Bronchial epithelial cell (primary cell): ENCODE data around the gene RIPPLY2. TPM values are rescaled to one million over a fixed set of nuclear protein-coding genes. Genes with fewer than 3 reads are reported as not detected.

ENCODE experiments used
- DNase-seq: peaks from one replicate; pipeline ENCODE4 v3.0.0-alpha.2; 2010; ENCODE audit warnings: low read depth
- FAIRE-seq: peaks from 2 replicates; lab custom pipeline; 2011; peaks lifted over from hg19 to GRCh38; lab: Jason Lieb, UNC
- H3K27me3 ChIP-seq: 2 replicates; pipeline ENCODE4 v1.5.1; 2011; ENCODE audit warnings: low read length; ENCODE audit not compliant: control insufficient read depth, insufficient read depth
- H3K36me3 ChIP-seq: 2 replicates; pipeline ENCODE4 v1.5.1; 2011; ENCODE audit warnings: low read length; ENCODE audit not compliant: control insufficient read depth, insufficient read depth
- H3K4me3 ChIP-seq: 2 replicates; pipeline ENCODE4 v1.5.1; 2011; ENCODE audit warnings: mild to moderate bottlenecking, low read depth, low read length, control low read depth
- total RNA-seq: library from RNA; depleted of rRNA; stranded (reverse); fragments of >200 nt; gene quantifications from 2 replicates; pipeline ENCODE4 v1.2.1, GENCODE V29; 2014
- TF ChIP-seq, protein P1 (sequence below): IDR thresholded peaks from 2 replicates; pipeline ENCODE4 v1.5.1; 2011; ENCODE audit warnings: mild to moderate bottlenecking, moderate library complexity, low read length, control low read depth, inconsistent platforms; ENCODE audit not compliant: insufficient read depth, severe bottlenecking

RIPPLY2 gene
- total RNA-seq, 1 donor from 2014 or later, result not detected

DNA sequence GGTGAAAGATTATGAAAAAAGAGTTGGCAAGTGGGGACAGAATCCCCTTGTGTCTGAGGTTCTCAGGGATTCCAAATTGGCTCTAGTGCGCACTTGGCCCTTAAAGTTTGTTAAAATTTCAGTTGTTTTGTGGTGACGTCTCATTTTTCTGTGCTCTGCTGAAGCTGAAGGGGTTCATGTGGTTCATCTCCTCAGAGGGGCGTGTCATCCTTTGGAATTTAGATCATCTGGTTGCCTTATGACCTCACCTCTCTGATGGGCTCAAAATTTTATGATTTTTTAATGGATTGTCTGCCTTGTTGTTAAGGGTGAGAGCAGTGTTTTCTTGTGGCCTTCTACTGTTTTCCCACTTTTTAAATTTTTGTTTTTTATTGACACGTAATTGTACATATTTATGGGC, 26.6 kb downstream of the RIPPLY2 start:
- FAIRE-seq, result no peak
- peak; percentile 7 for DNase-seq
- H3K4me3 ChIP-seq, result no peak overlapping the region
- no peaks in the 10 kb centered on the region for H3K36me3 ChIP-seq
- no peaks in the 10 kb centered on the region for H3K27me3 ChIP-seq
- TF ChIP-seq, protein P1, sequence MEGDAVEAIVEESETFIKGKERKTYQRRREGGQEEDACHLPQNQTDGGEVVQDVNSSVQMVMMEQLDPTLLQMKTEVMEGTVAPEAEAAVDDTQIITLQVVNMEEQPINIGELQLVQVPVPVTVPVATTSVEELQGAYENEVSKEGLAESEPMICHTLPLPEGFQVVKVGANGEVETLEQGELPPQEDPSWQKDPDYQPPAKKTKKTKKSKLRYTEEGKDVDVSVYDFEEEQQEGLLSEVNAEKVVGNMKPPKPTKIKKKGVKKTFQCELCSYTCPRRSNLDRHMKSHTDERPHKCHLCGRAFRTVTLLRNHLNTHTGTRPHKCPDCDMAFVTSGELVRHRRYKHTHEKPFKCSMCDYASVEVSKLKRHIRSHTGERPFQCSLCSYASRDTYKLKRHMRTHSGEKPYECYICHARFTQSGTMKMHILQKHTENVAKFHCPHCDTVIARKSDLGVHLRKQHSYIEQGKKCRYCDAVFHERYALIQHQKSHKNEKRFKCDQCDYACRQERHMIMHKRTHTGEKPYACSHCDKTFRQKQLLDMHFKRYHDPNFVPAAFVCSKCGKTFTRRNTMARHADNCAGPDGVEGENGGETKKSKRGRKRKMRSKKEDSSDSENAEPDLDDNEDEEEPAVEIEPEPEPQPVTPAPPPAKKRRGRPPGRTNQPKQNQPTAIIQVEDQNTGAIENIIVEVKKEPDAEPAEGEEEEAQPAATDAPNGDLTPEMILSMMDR, result no peak

GRCh38 chr6:83883240-83883639, 30.1 kb downstream of the RIPPLY2 start:
- DNase-seq, result no peak
- TF ChIP-seq, protein P1, result no peak
- no peak for FAIRE-seq
- Histone ChIP-seq H3K27me3 (no peaks in the 10 kb centered on the region), H3K36me3 (no peaks in the 10 kb centered on the region), H3K4me3 (no peak overlapping the region)

DNA sequence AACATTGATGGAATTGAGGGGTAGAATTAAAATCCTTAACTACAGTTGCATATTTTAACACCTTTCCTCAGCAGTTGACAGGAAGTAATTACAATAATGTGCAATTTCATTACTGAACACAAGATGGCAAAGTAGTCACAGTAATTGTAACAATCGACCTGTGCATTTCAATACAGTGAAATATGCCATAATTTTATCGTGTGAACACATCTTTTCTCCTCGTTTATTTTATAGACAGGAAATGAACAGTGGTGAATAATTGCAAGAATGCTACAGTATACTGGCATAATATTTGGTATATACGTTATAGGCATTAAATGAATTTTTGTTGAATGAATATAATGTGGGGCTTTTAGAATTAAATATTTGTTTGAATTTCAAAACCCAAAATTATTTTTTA, 31.4 kb downstream of the RIPPLY2 start:
- DNase-seq, result peak; percentile 66

DNA sequence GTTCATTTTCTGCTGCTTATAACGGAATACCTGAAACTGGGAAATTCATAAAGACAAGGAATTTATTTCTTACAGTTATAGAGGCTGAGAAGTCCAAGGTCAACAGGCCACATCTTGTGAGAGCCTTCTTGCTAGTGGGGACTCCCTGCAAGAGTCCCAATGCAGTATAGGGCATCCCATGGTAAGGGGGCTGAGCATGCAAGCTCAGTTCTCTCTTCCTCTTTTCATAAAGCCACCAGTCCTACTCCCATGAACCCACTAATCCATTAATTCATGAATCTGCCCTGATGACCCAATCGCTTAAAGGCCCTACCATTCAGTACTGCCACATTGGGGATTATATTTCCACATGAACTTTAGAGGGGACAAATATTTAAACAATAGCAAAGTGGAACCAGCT, 32.8 kb downstream of the RIPPLY2 start:
- H3K36me3 ChIP-seq, result no peaks in the 10 kb centered on the region
- no peak for FAIRE-seq

More for the DNA sequence above, 31.4 kb downstream of the RIPPLY2 start:
- no peak for FAIRE-seq
- TF ChIP-seq, protein P1, result peak; percentile 42
- Histone ChIP-seq H3K4me3 (no peak overlapping the region), H3K27me3 (no peaks in the 10 kb centered on the region), H3K36me3 (no peaks in the 10 kb centered on the region)

GRCh38 chr6:83889621-83890020, 36.5 kb downstream of the RIPPLY2 start:
- FAIRE-seq, result no peak
- Histone ChIP-seq H3K36me3 (no peaks in the 10 kb centered on the region), H3K4me3 (no peak overlapping the region), H3K27me3 (no peaks in the 10 kb centered on the region)
- TF ChIP-seq, protein P1, result no peak
- no peak for DNase-seq

More for the DNA sequence above, 32.8 kb downstream of the RIPPLY2 start:
- TF ChIP-seq, protein P1, result no peak
- DNase-seq, result no peak
- H3K27me3 ChIP-seq, result no peaks in the 10 kb centered on the region
- no peak overlapping the region for H3K4me3 ChIP-seq

DNA sequence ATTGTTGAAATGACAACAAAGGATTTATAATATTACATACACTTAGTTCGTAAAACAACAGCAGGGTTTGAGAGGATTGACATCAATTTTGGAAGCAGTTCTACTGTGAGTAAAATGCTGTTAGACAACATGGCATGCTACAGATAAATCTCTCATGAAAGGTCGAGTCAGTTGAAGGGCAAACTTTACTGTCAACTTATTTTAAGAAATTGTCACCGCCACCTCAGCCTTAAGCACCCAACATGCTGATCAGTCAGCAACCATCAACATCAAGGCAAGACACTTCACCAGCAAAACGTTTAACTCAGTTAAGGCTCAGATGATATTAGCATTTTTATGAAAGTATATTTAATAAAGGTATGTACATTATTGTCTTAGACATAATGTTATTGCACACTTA, 37.4 kb downstream of the RIPPLY2 start:
- DNase-seq (no peak), FAIRE-seq (no peak)
- Histone ChIP-seq H3K36me3 (no peaks in the 10 kb centered on the region), H3K27me3 (no peaks in the 10 kb centered on the region), H3K4me3 (no peak overlapping the region)
- TF ChIP-seq, protein P1, result no peak
